Measurements from ENCODE around the gene CDC42. TPM values are rescaled to one million over a fixed set of nuclear protein-coding genes. Genes with fewer than 3 reads are reported as not detected.

CDC42 gene
- total and polyA plus RNA-seq, 10 of the 15 experiments (the other 5 are each of a cell fraction or from before 2014, with no cell fraction given): 184 to 479 (median 326) TPM

GRCh38 chr1:22018583-22019559 lies 33.6 kb upstream of the CDC42 start (continued):
- TF ChIP-seq, protein P1, sequence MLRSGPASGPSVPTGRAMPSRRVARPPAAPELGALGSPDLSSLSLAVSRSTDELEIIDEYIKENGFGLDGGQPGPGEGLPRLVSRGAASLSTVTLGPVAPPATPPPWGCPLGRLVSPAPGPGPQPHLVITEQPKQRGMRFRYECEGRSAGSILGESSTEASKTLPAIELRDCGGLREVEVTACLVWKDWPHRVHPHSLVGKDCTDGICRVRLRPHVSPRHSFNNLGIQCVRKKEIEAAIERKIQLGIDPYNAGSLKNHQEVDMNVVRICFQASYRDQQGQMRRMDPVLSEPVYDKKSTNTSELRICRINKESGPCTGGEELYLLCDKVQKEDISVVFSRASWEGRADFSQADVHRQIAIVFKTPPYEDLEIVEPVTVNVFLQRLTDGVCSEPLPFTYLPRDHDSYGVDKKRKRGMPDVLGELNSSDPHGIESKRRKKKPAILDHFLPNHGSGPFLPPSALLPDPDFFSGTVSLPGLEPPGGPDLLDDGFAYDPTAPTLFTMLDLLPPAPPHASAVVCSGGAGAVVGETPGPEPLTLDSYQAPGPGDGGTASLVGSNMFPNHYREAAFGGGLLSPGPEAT (IDR thresholded peaks at IDR 0.05; ENCODE audit: low read depth): peak; percentile 67; the same call in 1 of the 2 replicates
- TF ChIP-seq BRCA1 (IDR thresholded peaks at IDR 0.05; ENCODE audit: low read depth, low read length) (no peak), EP300 (IDR thresholded peaks at IDR 0.05; ENCODE audit: borderline replicate concordance in 1 of 2, control insufficient read depth in 1 of 2, low read depth in 2 of 2, low read length in 2 of 2) (peak; percentile 20 to 71; a peak in 3 of 4 replicates), RELA (IDR thresholded peaks at IDR 0.05; ENCODE audit: borderline replicate concordance, partially characterized antibody) (no peak), PKNOX1 (IDR thresholded peaks at IDR 0.05) (peak; percentile 98), ATF2 (IDR thresholded peaks at IDR 0.05; ENCODE audit: low read length) (no peak), SRF (IDR thresholded peaks at IDR 0.05; ENCODE audit: low read depth in 2 of 2, low read length in 2 of 2) (no peak), RCOR1 (conservative IDR thresholded peaks at IDR 0.05; ENCODE audit: low read depth, low read length) (no peak), ZBED1 (IDR thresholded peaks at IDR 0.05; ENCODE audit: borderline replicate concordance) (peak; percentile 41; the same call in 1 of the 2 replicates), PAX5 (IDR thresholded peaks at IDR 0.05; ENCODE audit: borderline replicate concordance, low read depth, low read length) (no peak), MTA2 (IDR thresholded peaks at IDR 0.05; ENCODE audit: low read depth) (peak; percentile 76), ZNF384 (IDR thresholded peaks at IDR 0.05; ENCODE audit: borderline replicate concordance, low read depth, low read length) (no peak), HDAC6 (IDR thresholded peaks at IDR 0.05; ENCODE audit: unreplicated experiment) (no peak), SIN3A (IDR thresholded peaks at IDR 0.05; ENCODE audit: low read depth, low read length) (no peak), RFX5 (IDR thresholded peaks at IDR 0.05; ENCODE audit: low read depth, low read length) (peak; percentile 94), SMAD1 (IDR thresholded peaks at IDR 0.05; ENCODE audit: low read depth, partially characterized antibody) (no peak), POLR2A (IDR thresholded peaks at IDR 0.05; ENCODE audit: low read depth, low read length) (peak; percentile 62), SREBF2 (IDR thresholded peaks at IDR 0.05; ENCODE audit: low read length) (no peak), FOXK2 (IDR thresholded peaks at IDR 0.05) (no peak), MLLT1 (IDR thresholded peaks at IDR 0.05) (peak; percentile 76; the same call in 1 of the 2 replicates)
- TF ChIP-seq, protein P2, sequence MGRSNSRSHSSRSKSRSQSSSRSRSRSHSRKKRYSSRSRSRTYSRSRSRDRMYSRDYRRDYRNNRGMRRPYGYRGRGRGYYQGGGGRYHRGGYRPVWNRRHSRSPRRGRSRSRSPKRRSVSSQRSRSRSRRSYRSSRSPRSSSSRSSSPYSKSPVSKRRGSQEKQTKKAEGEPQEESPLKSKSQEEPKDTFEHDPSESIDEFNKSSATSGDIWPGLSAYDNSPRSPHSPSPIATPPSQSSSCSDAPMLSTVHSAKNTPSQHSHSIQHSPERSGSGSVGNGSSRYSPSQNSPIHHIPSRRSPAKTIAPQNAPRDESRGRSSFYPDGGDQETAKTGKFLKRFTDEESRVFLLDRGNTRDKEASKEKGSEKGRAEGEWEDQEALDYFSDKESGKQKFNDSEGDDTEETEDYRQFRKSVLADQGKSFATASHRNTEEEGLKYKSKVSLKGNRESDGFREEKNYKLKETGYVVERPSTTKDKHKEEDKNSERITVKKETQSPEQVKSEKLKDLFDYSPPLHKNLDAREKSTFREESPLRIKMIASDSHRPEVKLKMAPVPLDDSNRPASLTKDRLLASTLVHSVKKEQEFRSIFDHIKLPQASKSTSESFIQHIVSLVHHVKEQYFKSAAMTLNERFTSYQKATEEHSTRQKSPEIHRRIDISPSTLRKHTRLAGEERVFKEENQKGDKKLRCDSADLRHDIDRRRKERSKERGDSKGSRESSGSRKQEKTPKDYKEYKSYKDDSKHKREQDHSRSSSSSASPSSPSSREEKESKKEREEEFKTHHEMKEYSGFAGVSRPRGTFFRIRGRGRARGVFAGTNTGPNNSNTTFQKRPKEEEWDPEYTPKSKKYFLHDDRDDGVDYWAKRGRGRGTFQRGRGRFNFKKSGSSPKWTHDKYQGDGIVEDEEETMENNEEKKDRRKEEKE (IDR thresholded peaks at IDR 0.05): no peak

Measured in GM12878 (cell line).